HG03196 (cell line): ENCODE measurements around the gene GPR153.

Source experiments
- ATAC-seq: cut with Tn5 transposase; IDR thresholded peaks from one replicate; pipeline ENCODE4 v1.9.1; 2021; ENCODE audit not compliant: unreplicated experiment

The GPR153 gene

DNA sequence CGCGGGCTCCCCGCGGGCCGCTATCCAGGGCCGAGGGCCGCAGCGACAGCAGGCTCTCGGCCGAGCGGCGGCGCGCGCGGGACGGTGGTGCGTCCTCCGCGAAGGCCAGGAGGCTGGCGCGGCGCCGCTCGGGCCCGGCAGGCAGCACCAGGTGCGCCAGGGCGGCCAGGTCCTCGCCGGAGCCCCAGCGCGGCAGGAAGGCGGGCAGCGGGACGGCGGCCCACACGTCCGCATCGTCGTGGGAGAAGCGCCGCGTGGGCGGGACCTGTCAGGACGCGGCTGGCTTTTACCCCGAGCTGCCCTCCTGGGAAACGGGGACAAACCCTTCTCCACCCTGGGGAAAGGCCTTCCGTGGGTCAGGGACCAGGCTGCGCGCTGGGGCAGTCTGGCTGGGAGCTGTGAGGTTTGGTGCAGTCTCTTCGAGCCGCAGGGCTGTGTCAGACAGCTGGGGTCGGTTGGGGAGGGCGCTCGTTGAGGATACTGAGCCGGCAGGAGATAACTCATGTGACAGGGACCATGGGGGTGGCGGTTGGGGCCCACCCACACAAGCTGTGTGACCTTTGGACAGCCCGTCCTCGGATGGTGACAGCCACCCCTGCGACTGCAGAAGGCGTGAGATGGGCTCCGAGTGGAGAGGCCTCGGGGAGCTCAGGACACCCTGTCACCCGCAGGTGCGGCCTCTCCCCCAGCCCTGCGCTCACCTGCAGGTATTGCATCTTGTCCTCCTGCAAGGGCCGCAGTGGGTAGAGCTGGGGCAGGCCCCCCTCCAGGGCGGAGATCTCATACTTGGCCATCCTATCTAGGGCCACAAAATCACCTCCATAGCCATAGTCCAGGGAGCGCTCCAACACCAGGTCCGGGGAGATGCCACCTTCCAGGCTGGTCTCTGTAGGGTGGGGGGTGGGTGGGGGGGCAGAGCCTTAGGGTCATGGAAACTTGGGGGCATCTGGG is 10.9 kb downstream of the GPR153 start:
- no peak for ATAC-seq

DNA sequence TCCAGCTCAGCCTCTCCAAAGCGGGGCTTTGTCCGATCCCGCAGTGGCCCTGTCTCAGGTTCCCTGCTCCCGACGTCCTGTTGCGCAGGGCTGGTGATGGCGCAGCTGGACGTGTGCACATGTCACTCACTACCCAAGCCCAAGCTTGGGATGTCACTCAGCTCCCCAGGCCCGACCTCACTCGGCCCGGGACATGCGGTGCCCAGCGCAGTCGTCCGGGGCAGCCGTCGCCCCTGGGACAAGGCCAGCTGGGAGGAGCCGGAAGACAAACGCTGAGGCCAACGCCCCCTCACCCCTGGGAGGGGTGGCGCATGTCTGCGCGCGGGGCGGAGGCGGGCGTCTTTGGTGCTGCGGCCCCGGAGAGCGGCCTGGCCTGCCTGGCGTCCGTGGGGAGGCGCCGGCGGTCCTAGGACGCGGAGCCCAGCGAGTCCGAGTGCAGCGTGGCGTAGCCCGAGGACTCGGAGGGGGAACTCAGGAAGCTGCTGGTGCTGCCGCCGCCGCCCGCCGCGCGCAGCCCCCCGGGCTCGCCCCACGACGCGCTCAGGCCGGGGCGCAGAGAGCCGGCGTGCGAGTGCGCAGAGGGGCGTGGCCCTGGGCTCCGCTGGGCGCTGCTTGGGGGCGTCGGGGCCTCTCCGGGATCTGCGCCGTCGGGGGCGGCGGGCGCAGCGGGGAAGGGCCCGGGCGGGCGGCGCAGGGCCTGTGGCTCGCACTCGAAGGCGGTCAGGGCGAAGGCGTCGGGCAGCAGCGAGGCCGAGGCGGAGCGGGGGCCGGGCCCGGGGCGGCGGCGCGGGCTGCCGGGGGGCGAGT is 11.8 kb downstream of the GPR153 start:
- no peak for ATAC-seq

DNA sequence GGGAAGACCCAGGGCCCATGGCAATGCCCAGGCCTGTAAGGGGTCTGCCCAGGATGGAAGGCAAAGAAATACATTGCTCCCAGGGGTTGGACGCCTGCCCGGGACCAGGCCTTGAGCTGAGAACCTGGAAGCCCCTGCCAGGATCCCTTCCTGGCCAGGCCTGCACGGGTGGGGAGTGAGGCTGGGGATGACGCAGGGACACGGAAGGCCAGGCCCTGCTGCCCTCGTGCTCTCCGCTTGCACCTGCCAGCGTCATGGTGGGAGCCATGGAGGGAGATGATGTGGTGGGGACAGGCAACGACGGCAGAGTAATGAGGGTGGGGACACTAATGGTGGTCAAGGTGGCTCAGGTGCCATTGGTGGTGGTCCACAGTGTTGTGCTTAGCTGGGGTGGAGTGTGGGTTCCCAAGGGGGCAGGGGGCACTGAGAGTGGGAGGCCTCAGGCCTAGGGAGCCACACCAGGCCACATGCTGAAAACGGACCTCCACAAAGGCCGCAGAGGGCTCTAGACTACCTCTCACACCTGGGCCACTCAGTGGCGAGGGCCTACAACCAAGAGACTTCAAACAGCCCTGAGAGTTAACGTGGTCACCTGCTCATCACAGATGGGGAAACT is 12.6 kb downstream of the GPR153 start:
- no peak for ATAC-seq

DNA sequence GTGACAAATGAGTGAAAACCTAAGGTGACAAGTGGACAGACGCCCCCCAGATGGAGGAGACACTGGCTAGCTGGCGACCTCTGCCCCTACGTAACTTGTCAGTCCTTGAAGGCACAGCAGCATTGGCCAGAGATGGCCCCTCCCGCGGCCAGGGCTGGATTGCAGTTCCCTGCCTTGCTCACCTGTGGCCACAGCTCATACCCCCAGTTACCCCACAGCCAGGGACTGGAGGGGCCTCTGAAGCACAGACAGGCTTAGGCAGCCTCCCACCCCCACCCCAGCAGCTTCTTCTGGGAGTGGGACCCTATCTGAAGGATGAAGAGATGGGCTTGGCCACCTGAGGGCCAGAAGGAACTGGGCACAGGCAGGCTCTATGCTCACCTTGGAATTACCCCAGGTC is 13.2 kb downstream of the GPR153 start:
- no peak for ATAC-seq

DNA sequence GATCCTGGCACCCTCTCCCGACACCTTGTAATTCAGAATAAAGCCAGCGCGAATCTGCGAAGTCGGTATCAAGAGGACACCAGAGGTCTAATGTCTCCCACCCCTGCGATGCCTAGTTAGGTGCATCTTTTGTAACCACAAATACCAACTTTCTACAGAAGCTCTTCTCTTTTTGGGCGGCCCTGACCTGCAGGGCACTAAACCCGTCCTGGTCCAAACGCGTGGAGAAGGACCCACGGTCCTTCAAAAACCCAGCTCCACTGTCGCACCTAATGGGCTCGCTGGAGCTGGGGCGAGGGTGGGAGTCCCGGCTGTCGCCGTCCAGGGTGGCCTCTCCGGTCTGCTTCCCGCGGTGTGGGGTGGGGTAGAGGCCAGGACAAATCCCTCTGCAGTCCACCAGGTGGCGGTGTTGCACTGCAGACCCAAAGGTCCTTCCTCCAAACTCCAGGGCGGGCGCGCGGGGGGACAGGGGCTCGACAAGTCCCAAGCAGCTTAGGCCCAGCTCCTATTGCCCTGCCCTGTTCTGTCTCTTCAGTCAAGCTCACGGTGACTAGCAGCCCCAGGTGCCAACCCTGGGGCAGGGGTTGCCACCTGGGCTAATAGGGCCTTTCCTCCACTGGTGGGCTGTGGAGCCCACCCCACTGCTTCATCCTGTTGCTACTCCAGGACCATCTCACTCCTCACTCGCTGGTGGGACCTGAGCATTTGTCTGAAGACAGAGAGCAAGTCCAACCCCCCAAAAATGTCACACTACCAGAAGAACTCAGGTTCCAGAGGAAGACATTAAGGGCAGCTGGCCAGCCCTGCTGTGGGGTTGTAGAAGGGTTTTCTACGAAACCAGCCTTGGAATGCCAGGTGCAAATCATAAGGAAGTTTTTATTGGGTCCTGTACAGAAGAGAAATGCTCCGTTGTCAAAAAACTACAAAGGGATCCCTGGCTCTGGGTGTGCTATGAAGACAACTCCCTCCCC is 14.1 kb downstream of the GPR153 start:
- peak; percentile 48 for ATAC-seq

DNA sequence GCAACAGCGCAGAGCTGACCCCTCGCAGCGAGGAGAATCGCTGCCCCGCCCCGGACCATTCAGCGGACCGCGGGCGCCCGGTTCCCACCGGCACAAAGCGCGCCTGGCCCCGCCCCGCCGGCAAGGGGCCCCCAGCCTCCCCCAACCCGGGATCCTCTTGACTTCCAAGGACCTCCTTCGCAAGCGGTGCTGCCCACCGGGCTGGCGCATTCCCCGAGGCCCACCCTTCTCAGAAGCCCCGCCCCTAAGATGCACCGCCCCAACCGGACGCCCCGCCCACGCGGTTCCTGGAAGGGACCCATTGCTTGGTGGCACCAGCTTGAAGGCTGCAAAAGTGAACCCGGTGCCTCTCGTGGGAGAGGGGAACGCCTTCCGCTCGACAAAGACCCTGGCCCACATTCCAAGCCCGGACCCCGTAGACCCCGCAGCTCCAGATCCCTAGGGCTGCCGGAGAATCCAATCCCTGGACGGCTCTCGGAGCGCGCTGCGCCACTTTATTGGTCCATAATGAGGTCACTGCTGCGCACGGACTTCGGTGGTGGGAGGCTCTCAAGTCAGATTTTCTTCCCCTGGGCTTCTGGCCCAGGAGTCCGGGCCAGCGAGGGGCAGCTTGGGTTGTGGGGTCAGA is 14.9 kb downstream of the GPR153 start:
- no peak for ATAC-seq

DNA sequence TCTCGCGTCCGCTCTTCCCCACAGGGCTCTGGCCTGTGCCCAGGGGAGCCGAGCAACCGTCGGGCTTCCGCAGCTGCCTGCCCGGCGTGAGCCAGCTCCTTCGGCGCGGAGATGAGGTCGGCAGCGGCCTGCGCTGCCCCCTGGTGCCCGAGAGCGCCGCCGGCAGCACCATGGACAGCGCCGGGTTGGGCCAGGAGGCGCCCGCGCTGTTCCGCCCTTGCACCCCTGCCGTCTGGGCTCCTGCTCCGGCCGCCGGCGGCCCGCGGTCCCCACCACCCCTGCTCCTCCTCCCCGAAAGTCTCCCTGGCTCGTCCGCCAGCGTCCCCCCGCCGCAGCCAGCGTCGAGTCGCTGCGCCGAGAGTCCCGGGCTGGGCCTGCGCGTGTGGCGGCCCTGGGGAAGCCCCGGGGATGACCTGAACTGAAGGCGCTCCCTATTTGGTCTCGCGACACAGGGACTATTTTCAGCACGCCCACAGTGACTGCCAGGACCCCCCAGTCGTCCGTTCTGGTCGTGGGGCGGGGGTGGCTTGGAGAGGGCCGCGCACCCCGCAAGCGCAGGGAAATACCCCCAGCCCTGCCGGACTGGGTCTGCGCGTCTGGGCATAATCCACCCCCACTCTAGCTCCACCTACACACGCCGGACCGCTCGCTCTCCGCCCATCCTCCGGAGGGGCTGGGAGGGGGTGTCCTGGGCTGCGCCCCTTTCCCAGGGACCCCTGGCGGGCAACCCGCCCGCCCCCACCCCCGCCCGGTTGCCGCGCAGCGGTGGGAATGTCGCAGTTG is 15.6 kb downstream of the GPR153 start:
- ATAC-seq = no peak

DNA sequence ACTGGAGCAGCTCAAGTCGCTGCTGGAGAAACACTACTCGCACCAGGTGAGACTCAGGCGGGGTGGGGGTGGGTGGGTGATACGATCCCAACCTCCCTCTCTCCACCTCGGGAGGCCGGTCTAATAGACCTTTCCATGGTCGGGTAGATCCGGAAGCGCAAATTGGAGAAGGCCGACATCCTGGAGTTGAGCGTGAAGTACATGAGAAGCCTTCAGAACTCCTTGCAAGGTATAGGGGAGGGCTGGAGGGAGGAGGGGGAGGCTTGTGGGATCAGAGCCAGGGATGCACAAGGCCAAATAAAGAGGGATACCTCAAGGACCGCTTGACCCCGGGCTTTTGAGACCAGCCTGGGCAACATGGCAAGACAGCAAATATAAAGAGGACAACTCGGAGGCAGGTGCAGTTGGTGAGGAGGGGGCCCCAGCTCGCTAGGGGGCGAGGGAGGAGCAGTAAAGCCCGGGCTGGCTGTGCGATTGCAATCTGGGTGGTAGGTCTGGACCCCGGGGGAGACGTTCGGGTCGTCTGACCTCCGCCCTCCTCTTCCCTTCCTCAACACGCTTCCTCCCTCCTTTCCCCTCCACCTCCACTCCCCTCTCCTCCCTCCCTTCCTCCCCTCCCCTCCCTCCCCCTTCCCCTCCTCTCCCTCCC is 16.4 kb downstream of the GPR153 start:
- no peak for ATAC-seq

DNA sequence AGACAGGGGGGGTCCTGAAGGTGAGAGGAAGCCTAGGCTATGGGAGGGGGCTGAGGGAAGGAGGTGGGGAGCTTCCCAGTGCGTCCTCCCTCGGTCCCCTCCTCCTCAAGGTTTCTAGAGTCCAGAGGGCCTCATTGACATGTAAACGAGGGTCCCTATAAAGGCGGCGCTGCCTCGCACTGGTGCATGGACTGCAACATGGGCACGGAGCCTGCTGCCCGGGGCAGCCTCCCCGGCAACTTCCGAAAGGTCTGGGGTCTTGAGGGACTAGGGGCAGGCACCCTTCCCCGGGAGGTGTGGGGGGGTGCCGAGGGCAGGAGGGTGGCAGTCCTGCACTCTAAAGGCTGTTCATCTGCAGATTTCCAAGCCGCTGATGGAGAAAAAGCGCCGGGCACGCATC is 16.9 kb downstream of the GPR153 start, which contains the start of gene HES3:
HES3 (plus strand) TSS at position 187 of the 400 bp plus-strand sequence; CDS start at position 374, 187 bp downstream.
- no peak for ATAC-seq

DNA sequence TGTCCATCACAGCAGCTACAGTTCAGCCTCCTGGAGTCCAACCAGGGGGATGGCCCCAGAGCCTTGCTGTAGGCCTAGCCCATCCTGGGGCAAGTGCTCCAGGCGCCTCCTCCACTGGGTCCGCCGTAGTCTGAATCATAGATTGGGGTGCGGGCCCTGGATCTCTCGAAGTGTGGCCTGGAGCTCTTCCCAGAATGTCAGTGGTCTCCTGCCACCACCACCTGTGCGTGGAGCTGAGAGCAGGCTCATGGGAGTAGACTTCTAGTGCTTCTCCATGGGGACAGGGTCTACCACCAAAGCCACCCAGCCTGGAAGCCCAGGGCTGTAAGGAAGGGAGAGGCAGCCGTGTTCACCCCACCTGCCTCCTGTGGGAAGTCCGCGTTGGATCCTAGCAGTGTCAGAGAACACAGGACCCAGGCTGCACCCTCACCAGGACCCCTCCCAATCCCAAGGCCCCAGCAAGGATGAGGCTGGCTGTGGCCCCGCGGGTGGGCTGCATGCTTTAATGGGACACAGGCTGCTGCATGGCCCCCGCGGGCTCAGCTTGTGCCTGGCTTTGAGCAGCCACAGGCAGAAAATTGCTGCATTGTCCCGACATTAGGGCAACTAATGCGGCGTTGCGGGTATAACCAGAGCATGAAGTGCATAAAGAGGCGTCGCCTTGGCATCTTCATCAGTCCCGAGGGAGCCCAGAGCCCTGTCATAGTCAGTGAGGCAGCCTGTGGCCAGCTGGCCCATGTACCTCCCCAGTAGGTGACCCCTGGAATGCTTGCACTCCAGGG is 17.7 kb downstream of the GPR153 start:
- no peak for ATAC-seq

DNA sequence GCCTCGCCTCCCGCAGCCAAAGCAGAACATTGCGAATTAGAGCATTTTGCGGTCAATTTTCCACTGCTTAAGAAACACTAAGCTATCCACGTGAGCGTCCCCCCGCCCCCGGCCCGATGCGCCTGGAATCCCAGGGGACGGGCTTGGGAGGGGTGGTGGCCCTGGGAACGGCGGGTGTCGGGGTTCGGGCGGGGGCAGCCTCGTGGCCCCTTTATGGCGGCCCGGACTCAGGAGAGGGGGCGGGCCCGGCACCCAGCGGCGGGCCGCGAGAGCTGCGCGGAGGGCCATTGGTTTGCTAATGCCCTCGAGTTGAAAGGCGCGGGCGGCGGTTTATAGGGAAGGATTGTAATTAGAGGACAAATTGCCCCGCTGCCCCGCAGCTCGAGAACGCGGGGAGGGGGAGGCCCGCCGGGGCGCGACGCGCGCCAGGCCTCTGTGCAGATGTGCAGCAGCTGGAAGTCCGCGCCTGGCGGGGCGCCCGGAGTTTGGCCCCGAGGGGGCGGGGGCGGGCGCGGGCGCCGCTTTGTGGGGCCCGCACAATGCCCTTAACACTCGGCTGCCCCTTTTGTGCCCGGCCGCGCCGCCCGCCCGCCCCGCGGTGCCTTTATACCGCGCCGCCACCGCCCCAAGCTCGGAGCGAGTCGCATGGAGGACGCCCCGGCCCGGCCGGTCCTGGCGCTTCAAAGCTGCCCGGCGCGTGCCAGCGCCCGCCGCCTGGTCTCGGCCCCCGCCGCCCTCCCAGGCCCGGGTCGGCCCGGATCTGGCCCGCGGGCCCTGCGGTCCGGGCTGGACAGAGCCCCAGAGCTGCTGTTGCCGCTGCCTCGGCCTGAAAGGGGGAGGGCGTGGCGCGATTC is 18.8 kb downstream of the GPR153 start:
- no peak for ATAC-seq

DNA sequence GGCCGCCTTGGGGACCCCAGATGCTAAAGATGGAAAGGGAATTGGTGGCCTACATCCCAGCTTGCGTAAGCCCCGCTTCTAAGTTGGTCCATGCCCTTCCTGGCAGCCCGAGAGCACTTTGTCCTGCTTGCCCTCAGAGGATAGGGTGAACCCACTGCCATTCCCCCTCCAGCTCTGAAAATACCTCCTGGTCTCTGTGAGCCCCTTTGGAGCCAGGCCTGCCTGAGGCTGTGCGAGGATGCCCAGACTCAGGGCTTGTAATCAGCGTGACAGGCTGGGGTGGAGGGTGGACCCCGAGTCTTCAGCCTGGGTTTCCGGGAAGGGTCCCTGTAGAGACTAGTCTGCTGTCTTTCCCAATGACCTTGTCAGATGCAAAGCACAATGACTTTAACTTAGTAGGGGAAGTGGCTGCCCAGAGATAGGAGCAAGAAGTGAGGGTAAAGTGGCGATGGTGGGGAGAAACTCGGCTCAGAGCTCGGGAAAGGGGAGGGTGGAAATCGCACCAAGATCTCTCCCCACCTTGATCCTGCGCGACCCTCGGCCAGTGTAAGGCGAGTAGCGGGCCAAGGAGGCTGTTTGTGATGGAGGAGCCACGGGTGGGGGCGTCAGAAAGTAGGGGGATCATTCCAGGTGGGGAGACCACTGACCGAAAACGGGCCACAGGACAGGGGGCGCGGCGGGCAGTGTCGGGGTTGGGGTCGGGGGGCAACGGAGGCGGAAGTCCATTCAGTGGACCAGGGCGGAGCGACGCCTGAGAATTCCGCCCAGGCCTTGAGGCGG is 19.6 kb downstream of the GPR153 start:
- ATAC-seq = no peak

DNA sequence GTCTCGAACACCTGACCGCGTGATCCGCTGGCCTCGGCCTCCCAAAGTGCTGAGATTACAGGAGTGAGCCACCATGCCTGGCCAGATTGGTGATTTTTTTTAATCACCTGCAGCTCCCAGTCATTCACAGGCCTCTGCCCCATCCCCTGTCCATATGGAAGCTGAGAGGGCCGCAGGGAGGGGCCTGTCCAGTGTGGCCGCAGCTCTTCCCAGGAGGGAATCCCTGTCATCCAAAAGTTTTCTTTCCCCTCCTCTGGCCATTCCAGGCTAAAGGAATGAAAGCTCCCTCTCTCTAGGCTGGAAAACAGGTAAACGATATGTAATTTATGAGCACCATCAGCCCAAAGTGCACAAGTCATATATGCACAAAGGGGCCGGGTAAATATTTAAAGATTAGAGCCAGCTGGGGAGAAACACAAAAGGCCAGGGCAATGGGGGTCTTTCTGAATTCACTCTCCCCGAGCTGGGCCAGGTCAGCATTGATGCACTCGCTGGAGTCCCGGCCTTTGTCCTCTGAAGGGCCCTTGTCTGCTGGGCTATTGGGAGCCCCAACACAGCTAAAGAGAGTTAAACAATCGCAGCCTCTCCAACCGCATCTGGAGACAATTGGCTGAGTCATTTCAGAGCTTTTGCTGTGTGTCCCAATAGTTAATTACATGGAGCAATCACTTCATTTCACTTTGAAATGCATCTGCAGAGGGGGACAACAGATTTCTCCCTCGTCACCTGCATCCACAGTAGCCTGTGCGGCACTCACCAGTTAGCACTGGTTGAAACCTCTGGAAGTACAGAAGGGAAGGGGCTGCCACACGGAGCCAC is 20.7 kb downstream of the GPR153 start:
- ATAC-seq = no peak

DNA sequence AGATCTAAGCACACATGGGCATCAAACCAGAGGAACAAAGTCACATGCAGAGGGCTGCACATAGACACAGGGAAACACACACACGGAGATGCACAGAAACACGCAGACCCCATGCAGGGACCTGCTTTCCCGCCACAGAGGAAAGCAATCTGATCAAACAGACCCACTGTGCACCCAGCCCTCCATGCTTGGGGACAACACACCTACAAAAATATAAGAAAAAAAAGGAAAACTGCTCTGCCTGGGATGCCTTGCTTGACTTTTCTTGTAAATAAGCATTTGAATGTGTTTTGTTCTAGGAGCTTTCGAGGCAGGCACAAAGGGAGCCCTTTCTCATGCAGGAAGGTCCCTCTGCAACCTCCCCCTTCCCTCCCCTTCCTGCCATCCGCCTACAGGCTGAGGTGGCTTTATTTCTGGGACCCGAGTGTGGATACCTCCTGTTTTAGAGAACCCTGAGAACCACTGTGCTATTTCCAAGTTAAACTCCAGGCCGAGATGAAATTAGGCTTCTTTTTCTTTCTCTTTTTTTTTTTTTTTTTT is 21.6 kb downstream of the GPR153 start:
- no peak for ATAC-seq

DNA sequence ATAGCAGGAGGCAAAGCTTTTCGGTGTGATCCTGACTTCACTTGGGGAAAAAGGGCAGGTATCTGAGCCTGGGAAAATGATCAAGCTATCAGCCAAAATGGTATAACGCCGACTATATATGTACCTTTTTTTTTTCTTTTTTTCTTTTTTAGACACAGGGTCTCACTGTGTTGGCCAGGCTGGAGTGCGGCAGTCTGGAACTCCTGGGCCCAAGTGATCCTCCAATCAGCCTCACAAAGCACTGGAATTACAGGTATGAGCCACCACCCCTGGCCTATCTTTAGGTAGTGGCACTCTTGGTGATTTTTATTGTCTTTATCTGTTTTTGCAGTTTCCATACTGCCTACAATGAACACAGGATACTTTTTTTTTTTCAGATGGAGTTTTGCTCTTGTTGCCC is 23.8 kb downstream of the GPR153 start:
- ATAC-seq = no peak
